K562 (cell line): ENCODE measurements around the gene KCNIP2. TPM values are rescaled to one million over a fixed set of nuclear protein-coding genes. Genes with fewer than 3 reads are reported as not detected.

Experiments used
- ATAC-seq: fragments of 200-7000 bp; cut with Tn5 transposase; 3 replicates; pipeline ENCODE4 v1.9.1; 2020; ENCODE audit warnings: moderate library complexity
- BruUV-seq: library from RNA; stranded (reverse); fragments of 400-500 nt; replicated peaks from 2 replicates; lab custom pipeline; 2021; lab: Mats Ljungman, UMichigan
- CTCF ChIA-PET: fragments of 300-600 bp; formaldehyde crosslinking; extraction: SDS; loops from one replicate; lab custom pipeline; 2021; ENCODE audit warnings: low intra/inter-chr PET ratio; lab: Yijun Ruan, JAX
- POLR2A ChIA-PET: fragments of 300-600, 350-650 bp; sonication (Branson Sonifier 250); formaldehyde crosslinking; extraction: SDS; loops from one replicate; lab custom pipeline; 2021; ENCODE audit warnings: antibody characterized with exemption, inconsistent platforms; lab: Yijun Ruan, JAX
- DNase-seq, 4 experiments: peaks; one replicate each; pipeline versions ENCODE4 v3.0.0 to v3.0.0-alpha.2; 2011 to 2018; ENCODE audit warnings: low spot score in 3 of 4, mixed read lengths in 3 of 4; ENCODE audit errors: extremely low read depth in 1 of 4
- FAIRE-seq: peaks from 2 replicates; lab custom pipeline; 2011; peaks lifted over from hg19 to GRCh38; lab: Jason Lieb, UNC
- H2AFZ ChIP-seq: 2 replicates; pipeline ENCODE4 v1.6.0; 2011; ENCODE audit warnings: low read depth, low read length, control low read depth, inconsistent platforms
- H3K27ac ChIP-seq: fragments of 200-600 bp; 3 replicates; pipeline ENCODE4 v1.8.0; 2011; ENCODE audit warnings: low read depth, mild to moderate bottlenecking, control low read depth, inconsistent platforms, low read length, moderate library complexity, mixed read lengths; ENCODE audit errors: extremely low read depth
- H3K27me3 ChIP-seq, 2 experiments: fragments of 300-600 bp in 1 of 2; 2 replicates in 1 of 2; 3 replicates in 1 of 2; pipeline versions ENCODE4 v1.6.0 to v1.8.0; 2011; ENCODE audit warnings: inconsistent platforms in 2 of 2, low read length in 2 of 2, mild to moderate bottlenecking in 1 of 2, mixed read lengths in 1 of 2, moderate library complexity in 1 of 2; ENCODE audit not compliant: control insufficient read depth in 2 of 2, insufficient read depth in 2 of 2
- H3K36me3 ChIP-seq: fragments of 300-600 bp; 3 replicates; pipeline ENCODE4 v1.8.0; 2011; ENCODE audit warnings: mild to moderate bottlenecking, low read length, inconsistent platforms; ENCODE audit not compliant: control insufficient read depth, insufficient read depth
- H3K4me1 ChIP-seq, 2 experiments: fragments of 200-600 bp in 1 of 2; replicated peaks in 1 of 2; 2 replicates in 1 of 2; 3 replicates in 1 of 2; pipeline versions ENCODE4 v1.5.1 to v1.8.0; 2011; ENCODE audit warnings: inconsistent platforms in 2 of 2, low read length in 2 of 2, mild to moderate bottlenecking in 1 of 2, mixed read lengths in 1 of 2, moderate library complexity in 1 of 2; ENCODE audit not compliant: control insufficient read depth in 2 of 2, insufficient read depth in 2 of 2
- H3K4me2 ChIP-seq: 2 replicates; pipeline ENCODE4 v1.6.1; 2011; ENCODE audit warnings: low read length, control low read depth, inconsistent platforms, mixed read lengths; ENCODE audit not compliant: insufficient read depth
- H3K4me3 ChIP-seq: fragments of 200-600 bp; sonication (generic), shearing (Covaris generic); 2 replicates; pipeline ENCODE4 v1.5.1; 2016; ENCODE audit warnings: control low read depth, inconsistent platforms
- H3K79me2 ChIP-seq: fragments of 200-600 bp; 3 replicates; pipeline ENCODE4 v1.8.0; 2011; ENCODE audit warnings: low read length, inconsistent platforms; ENCODE audit not compliant: control insufficient read depth, insufficient read depth
- H3K9ac ChIP-seq, 2 experiments: 2 replicates each; pipeline versions ENCODE4 v1.6.0 to v1.6.1; 2011; ENCODE audit warnings: low read depth in 2 of 2, low read length in 2 of 2, control low read depth in 1 of 2, inconsistent platforms in 1 of 2, mild to moderate bottlenecking in 1 of 2, mixed read lengths in 1 of 2; ENCODE audit not compliant: insufficient read depth in 1 of 2
- H3K9me1 ChIP-seq: one replicate; pipeline ENCODE4 v1.6.0; 2011; ENCODE audit warnings: inconsistent platforms, mild to moderate bottlenecking, low read length, moderate library complexity; ENCODE audit not compliant: control insufficient read depth, insufficient read depth
- H3K9me3 ChIP-seq: replicated peaks from 2 replicates; pipeline ENCODE4 v1.5.1; 2011; ENCODE audit warnings: low read depth, low read length, inconsistent platforms; ENCODE audit not compliant: control insufficient read depth, insufficient read depth
- H4K20me1 ChIP-seq: replicated peaks from 2 replicates; pipeline ENCODE4 v1.6.1; 2011; ENCODE audit warnings: low read length, inconsistent platforms, mixed read lengths; ENCODE audit not compliant: control insufficient read depth, insufficient read depth
- CREB1 ChIP-seq, 2 experiments: sonication (generic) in 1 of 2; formaldehyde crosslinking in 1 of 2; IDR thresholded peaks; 2 replicates each; pipeline versions ENCODE4 v1.6.1 to v1.8.0; 2012 to 2022; ENCODE audit warnings: inconsistent platforms in 1 of 2, mild to moderate bottlenecking in 1 of 2, missing genetic modification reagents in 1 of 2, moderate library complexity in 1 of 2
- FOXK2 ChIP-seq, 2 experiments: fragments of 450-650 bp; IDR thresholded peaks in 1 of 2; conservative IDR thresholded peaks in 1 of 2; 2 replicates each; pipeline ENCODE4 v1.6.1; 2016; ENCODE audit warnings: low read depth in 2 of 2, mild to moderate bottlenecking in 1 of 2
- NFRKB ChIP-seq: fragments of 450-650 bp; IDR thresholded peaks from 2 replicates; pipeline ENCODE4 v1.6.1; 2016; ENCODE audit warnings: low read depth
- POLR2H ChIP-seq: IDR thresholded peaks from 2 replicates; pipeline ENCODE4 v1.6.1; 2016; ENCODE audit warnings: missing genetic modification characterization, low read depth, mild to moderate bottlenecking, control low read depth, missing compliant biosample characterization, moderate library complexity
- RAD21 ChIP-seq, 2 experiments: fragments of 250-450 bp in 1 of 2; fragments of 450-650 bp in 1 of 2; sonication (Bioruptor Pico) in 1 of 2; formaldehyde crosslinking in 1 of 2; IDR thresholded peaks in 1 of 2; conservative IDR thresholded peaks in 1 of 2; 2 replicates each; pipeline versions ENCODE4 v1.4.0 to v1.8.0; 2020 to 2022; ENCODE audit warnings: mild to moderate bottlenecking in 2 of 2, moderate library complexity in 1 of 2
- ZC3H8 ChIP-seq: fragments of 450-650 bp; IDR thresholded peaks from 2 replicates; pipeline ENCODE4 v1.6.1; 2017
- ZNF589 ChIP-seq: fragments of 200-800 bp; sonication (Bioruptor generic); IDR thresholded peaks from 2 replicates; pipeline ENCODE4 v1.6.1; 2016; ENCODE audit warnings: low read depth, missing genetic modification characterization, missing compliant biosample characterization
- ZNF830 ChIP-seq: fragments of 250-450 bp; sonication (Bioruptor Pico); IDR thresholded peaks from 2 replicates; pipeline ENCODE4 v1.5.0; 2021; ENCODE audit warnings: mild to moderate bottlenecking
- WGBS: fragments of 100-300 bp; shearing (Covaris generic); methylation state at CpG from one replicate; pipeline ENCODE4 v1.1.6; 2016; ENCODE audit warnings: low coverage, mixed read lengths; ENCODE audit not compliant: insufficient coverage; ENCODE audit errors: missing lambda C conversion rate; 5-methylcytosine and 5-hydroxymethylcytosine counted together
- in situ Hi-C: fragments of 300-500 bp; cut with MboI; formaldehyde crosslinking; loops from 4 replicates; pipeline ENCODE4 v1.15.0; 2018; ENCODE audit warnings: inconsistent platforms, mixed read lengths
- intact Hi-C: fragments of 100-400 bp; cut with micrococcal nuclease; formaldehyde crosslinking; loops from 2 replicates; pipeline ENCODE4 v1.14.2; 2022
- polyA plus RNA-seq, 8 experiments: library from polyadenylated mRNA; depleted of rRNA in 4 of 8; stranded (reverse) in 5 of 8; unstranded in 3 of 8; fragments of >200 nt; fragmentation: Nextera tagmentation in 2 of 8; fragmentation: Illumina TruSeq in 1 of 8; extraction: Ambion mirVana in 2 of 8; extraction: Trizol in 1 of 8; gene quantifications; 2 replicates each; pipeline versions ENCODE4 v1.2.1 to v1.2.3, GENCODE V29; 2011 to 2014; ENCODE audit warnings: inconsistent platforms in 1 of 8, missing spikeins in 1 of 8
- total RNA-seq, 7 experiments: library from RNA; depleted of rRNA in 6 of 7; stranded (reverse); fragments of >200 nt in 6 of 7; fragmentation: Illumina TruSeq in 2 of 7; extraction: Trizol in 2 of 7; gene quantifications; 2 replicates each; pipeline versions ENCODE4 v1.2.1 to v1.2.3, GENCODE V29; 2011 to 2021; ENCODE audit warnings: low replicate concordance in 1 of 7
- TF ChIP-seq, protein P1 (sequence below), 3 experiments: IDR thresholded peaks in 2 of 3; conservative IDR thresholded peaks in 1 of 3; 2 replicates each; pipeline ENCODE4 v1.5.1; 2011 to 2012; ENCODE audit warnings: low read length in 3 of 3, mild to moderate bottlenecking in 3 of 3, control low read depth in 2 of 3, improper control_type of control experiment in 1 of 3, inconsistent platforms in 1 of 3, low read depth in 1 of 3, mixed read lengths in 1 of 3, moderate library complexity in 1 of 3; ENCODE audit not compliant: insufficient read depth in 2 of 3
- TF ChIP-seq, protein P2 (sequence below): sonication (generic); formaldehyde crosslinking; IDR thresholded peaks from 2 replicates; pipeline ENCODE4 v1.8.0; 2022; ENCODE audit warnings: mild to moderate bottlenecking, missing genetic modification reagents, borderline replicate concordance
- TF ChIP-seq, protein P3 (sequence below), 2 experiments: fragments of 450-650 bp; IDR thresholded peaks; 2 replicates each; pipeline ENCODE4 v1.6.1; 2016

The KCNIP2 gene
- total and polyA plus RNA-seq, 9 of the 15 experiments (the other 6 are each of a cell fraction or from before 2014, with no cell fraction given) = 2.5 to 7.6 (median 4.1) TPM

GRCh38 chr10:101838416-101838970 lies 5.1 kb downstream of the KCNIP2 start:
- ChIA-PET CTCF (no interaction called here), POLR2A (interaction anchor here (2.1 kb wide), 1 partner anchor 25 kb away, joined by 6 read pairs; no protein-coding TSS in a partner anchor)
- no peak overlapping the region for H2AFZ ChIP-seq
- H3K79me2 ChIP-seq = no peaks in the 10 kb centered on the region
- intact Hi-C loops = no loop called here
- no peak overlapping the region for H3K27ac ChIP-seq
- no peaks in the 10 kb centered on the region for H3K27me3 ChIP-seq
- H3K9me3 ChIP-seq = no peaks in the 10 kb centered on the region
- BruUV-seq = no TSS peak
- WGBS = 62% methylated on average over 4 of the region's 6 CpGs
- peaks cover 9 to 30% of the 10 kb centered on the region in 2 experiments; a peak in 4 of 5 replicates for H3K4me1 ChIP-seq
- no peak for FAIRE-seq
- no peak overlapping the region for H3K4me3 ChIP-seq
- ATAC-seq = no peak
- peak overlapping the region in 1 of 2 experiments; percentile 40; a peak in 1 of 4 replicates for H3K9ac ChIP-seq
- peaks cover 4% of the 10 kb centered on the region; the same call in 1 of the 3 replicates for H3K36me3 ChIP-seq
- in situ Hi-C loops = loop anchor here (5.0 to 25.0 kb wide), 5 partner anchors 204 to 774 kb away; partner anchors contain the start of genes ACTR1A, CUEDC2 and SUFU
- H3K4me2 ChIP-seq = no peak overlapping the region
- H3K9me1 ChIP-seq = no peaks in the 10 kb centered on the region
- peak; percentile 0 to 1 (median 1) for DNase-seq
- H4K20me1 ChIP-seq = 0 out of 2 replicates have a peak, but pooled peaks cover 5% of the 10 kb centered on the region
- no peak for TF ChIP-seq NFRKB
- TF ChIP-seq POLR2H (tag) = no peak
- no peak for TF ChIP-seq ZC3H8
- TF ChIP-seq RAD21 (CRISPR knock-in tag; conservative IDR thresholded peaks at IDR 0.05 in 1 of 2, IDR thresholded peaks at IDR 0.05 in 1 of 2) = no peak
- TF ChIP-seq, protein P1, sequence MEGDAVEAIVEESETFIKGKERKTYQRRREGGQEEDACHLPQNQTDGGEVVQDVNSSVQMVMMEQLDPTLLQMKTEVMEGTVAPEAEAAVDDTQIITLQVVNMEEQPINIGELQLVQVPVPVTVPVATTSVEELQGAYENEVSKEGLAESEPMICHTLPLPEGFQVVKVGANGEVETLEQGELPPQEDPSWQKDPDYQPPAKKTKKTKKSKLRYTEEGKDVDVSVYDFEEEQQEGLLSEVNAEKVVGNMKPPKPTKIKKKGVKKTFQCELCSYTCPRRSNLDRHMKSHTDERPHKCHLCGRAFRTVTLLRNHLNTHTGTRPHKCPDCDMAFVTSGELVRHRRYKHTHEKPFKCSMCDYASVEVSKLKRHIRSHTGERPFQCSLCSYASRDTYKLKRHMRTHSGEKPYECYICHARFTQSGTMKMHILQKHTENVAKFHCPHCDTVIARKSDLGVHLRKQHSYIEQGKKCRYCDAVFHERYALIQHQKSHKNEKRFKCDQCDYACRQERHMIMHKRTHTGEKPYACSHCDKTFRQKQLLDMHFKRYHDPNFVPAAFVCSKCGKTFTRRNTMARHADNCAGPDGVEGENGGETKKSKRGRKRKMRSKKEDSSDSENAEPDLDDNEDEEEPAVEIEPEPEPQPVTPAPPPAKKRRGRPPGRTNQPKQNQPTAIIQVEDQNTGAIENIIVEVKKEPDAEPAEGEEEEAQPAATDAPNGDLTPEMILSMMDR (IDR thresholded peaks at IDR 0.05 in 2 of 3, conservative IDR thresholded peaks at IDR 0.05 in 1 of 3; ENCODE audit: insufficient read depth in 2 of 3, low read depth in 1 of 3, low read length in 3 of 3) = no peak
- TF ChIP-seq FOXK2 (conservative IDR thresholded peaks at IDR 0.05 in 1 of 2, IDR thresholded peaks at IDR 0.05 in 1 of 2; ENCODE audit: low read depth in 2 of 2) = no peak
- TF ChIP-seq, protein P2, sequence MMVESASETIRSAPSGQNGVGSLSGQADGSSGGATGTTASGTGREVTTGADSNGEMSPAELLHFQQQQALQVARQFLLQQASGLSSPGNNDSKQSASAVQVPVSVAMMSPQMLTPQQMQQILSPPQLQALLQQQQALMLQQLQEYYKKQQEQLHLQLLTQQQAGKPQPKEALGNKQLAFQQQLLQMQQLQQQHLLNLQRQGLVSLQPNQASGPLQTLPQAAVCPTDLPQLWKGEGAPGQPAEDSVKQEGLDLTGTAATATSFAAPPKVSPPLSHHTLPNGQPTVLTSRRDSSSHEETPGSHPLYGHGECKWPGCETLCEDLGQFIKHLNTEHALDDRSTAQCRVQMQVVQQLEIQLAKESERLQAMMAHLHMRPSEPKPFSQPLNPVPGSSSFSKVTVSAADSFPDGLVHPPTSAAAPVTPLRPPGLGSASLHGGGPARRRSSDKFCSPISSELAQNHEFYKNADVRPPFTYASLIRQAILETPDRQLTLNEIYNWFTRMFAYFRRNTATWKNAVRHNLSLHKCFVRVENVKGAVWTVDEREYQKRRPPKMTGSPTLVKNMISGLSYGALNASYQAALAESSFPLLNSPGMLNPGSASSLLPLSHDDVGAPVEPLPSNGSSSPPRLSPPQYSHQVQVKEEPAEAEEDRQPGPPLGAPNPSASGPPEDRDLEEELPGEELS (CRISPR knock-in tag) = no peak
- no peak for TF ChIP-seq ZNF830 (CRISPR knock-in tag)
- TF ChIP-seq, protein P3, sequence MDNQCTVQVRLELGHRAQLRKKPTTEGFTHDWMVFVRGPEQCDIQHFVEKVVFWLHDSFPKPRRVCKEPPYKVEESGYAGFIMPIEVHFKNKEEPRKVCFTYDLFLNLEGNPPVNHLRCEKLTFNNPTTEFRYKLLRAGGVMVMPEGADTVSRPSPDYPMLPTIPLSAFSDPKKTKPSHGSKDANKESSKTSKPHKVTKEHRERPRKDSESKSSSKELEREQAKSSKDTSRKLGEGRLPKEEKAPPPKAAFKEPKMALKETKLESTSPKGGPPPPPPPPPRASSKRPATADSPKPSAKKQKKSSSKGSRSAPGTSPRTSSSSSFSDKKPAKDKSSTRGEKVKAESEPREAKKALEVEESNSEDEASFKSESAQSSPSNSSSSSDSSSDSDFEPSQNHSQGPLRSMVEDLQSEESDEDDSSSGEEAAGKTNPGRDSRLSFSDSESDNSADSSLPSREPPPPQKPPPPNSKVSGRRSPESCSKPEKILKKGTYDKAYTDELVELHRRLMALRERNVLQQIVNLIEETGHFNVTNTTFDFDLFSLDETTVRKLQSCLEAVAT (IDR thresholded peaks at IDR 0.05) = no peak
- TF ChIP-seq ZNF589 (CRISPR knock-in tag) = no peak
- no peak for TF ChIP-seq CREB1 (IDR thresholded peaks at IDR 0.05)
- TF ChIP-seq CREB1 (CRISPR knock-in tag; IDR thresholded peaks at IDR 0.05) = no peak
